ENCODE data around the gene EXD2. TPM values are rescaled to one million over a fixed set of nuclear protein-coding genes. Genes with fewer than 3 reads are reported as not detected.

Gene EXD2
- total RNA-seq, 4 donors from 2014 or later: 13.7 to 19.7 (median 16.5) TPM

Other genes with a start within 250 kb of the EXD2 start
- 10 to 100 TPM; 10.0 to 17.3 (median 14.1) TPM for gene ACTN1, start 212.2 kb upstream of the EXD2 start, total RNA-seq
- 10 to 100 TPM; 45.9 to 96.6 (median 66.8) TPM for gene DCAF5, start 38.4 kb upstream of the EXD2 start, total RNA-seq
- gene GALNT16, start 68.7 kb downstream of the EXD2 start, total RNA-seq: 1 to 10 TPM in 2 of 4 donors, under 1 TPM in 2; 0.15 to 2.7 (median 1.7) TPM
- gene ERH, start 206.8 kb downstream of the EXD2 start, total RNA-seq: 10 to 100 TPM; 46.7 to 49.2 (median 48.1) TPM
- 10 to 100 TPM; 20.6 to 23.2 (median 21.8) TPM for gene SLC39A9, start 207.2 kb downstream of the EXD2 start, total RNA-seq